CD14-positive monocyte (primary cell): ENCODE measurements around the gene MSRB1. TPM values are rescaled to one million over a fixed set of nuclear protein-coding genes. Genes with fewer than 3 reads are reported as not detected.

Source experiments
- DNase-seq, 3 donors: peaks; one replicate each; pipeline ENCODE4 v3.0.0-alpha.2; 2011 to 2022
- H2AFZ ChIP-seq: 2 replicates; pipeline ENCODE4 v1.6.0; 2012; ENCODE audit warnings: mild to moderate bottlenecking, low read depth, low read length, inconsistent platforms; ENCODE audit not compliant: insufficient read depth, poor library complexity, severe bottlenecking
- H3K27ac ChIP-seq, 2 donors: 1 replicate in 1 of 2; 2 replicates in 1 of 2; pipeline ENCODE4 v1.5.1; 2012 to 2013; ENCODE audit warnings: low read length in 2 of 2, control low read depth in 1 of 2, inconsistent platforms in 1 of 2, low read depth in 1 of 2, mild to moderate bottlenecking in 1 of 2
- H3K27me3 ChIP-seq, 2 donors: one replicate each; pipeline versions ENCODE4 v1.6.0 to v1.6.1; 2011 to 2013; ENCODE audit warnings: low read length in 2 of 2; ENCODE audit not compliant: control insufficient read depth in 2 of 2, insufficient read depth in 2 of 2
- H3K36me3 ChIP-seq, 2 donors: replicated peaks in 1 of 2; 1 replicate in 1 of 2; 2 replicates in 1 of 2; pipeline versions ENCODE4 v1.5.1 to v1.6.1; 2012 to 2013; ENCODE audit warnings: low read length in 2 of 2, control low read depth in 1 of 2, inconsistent platforms in 1 of 2, mild to moderate bottlenecking in 1 of 2; ENCODE audit not compliant: insufficient read depth in 2 of 2, control insufficient read depth in 1 of 2
- H3K4me1 ChIP-seq, 2 donors: 1 replicate in 1 of 2; 2 replicates in 1 of 2; pipeline versions ENCODE4 v1.5.1 to v1.6.1; 2012 to 2013; ENCODE audit warnings: low read length in 2 of 2, control low read depth in 1 of 2, inconsistent platforms in 1 of 2, mild to moderate bottlenecking in 1 of 2, moderate library complexity in 1 of 2; ENCODE audit not compliant: insufficient read depth in 2 of 2, control insufficient read depth in 1 of 2
- H3K4me2 ChIP-seq: replicated peaks from 2 replicates; pipeline ENCODE3; 2012; ENCODE audit warnings: low read length, moderate library complexity, mild to moderate bottlenecking; ENCODE audit not compliant: poor library complexity, severe bottlenecking; ENCODE audit errors: extremely low read depth
- H3K4me3 ChIP-seq, 3 experiments: fragments of 200-600 bp in 1 of 3; sonication (generic) in 1 of 3; replicated peaks in 1 of 3; 1 replicate in 2 of 3; 2 replicates in 1 of 3; pipeline ENCODE4 v1.5.1; 2011 to 2013; ENCODE audit warnings: low read length in 3 of 3, mild to moderate bottlenecking in 3 of 3, control low read depth in 2 of 3, low read depth in 2 of 3, inconsistent platforms in 1 of 3, moderate library complexity in 1 of 3
- H3K79me2 ChIP-seq: 2 replicates; pipeline ENCODE4 v1.6.0; 2012; ENCODE audit warnings: mild to moderate bottlenecking, control low read depth, inconsistent platforms, low read length, moderate library complexity; ENCODE audit not compliant: insufficient read depth
- H3K9ac ChIP-seq: 2 replicates; pipeline ENCODE4 v1.6.0; 2017; ENCODE audit warnings: low read length, mild to moderate bottlenecking; ENCODE audit not compliant: insufficient read depth, poor library complexity, severe bottlenecking
- H3K9me3 ChIP-seq, 2 donors: replicated peaks in 1 of 2; 1 replicate in 1 of 2; 2 replicates in 1 of 2; pipeline versions ENCODE4 v1.5.1 to v1.6.1; 2012 to 2013; ENCODE audit warnings: low read length in 2 of 2, control low read depth in 1 of 2; ENCODE audit not compliant: control insufficient read depth in 1 of 2, insufficient read depth in 1 of 2
- H4K20me1 ChIP-seq: 2 replicates; pipeline ENCODE4 v1.6.0; 2012; ENCODE audit warnings: mild to moderate bottlenecking, low read length, control low read depth, moderate library complexity; ENCODE audit not compliant: insufficient read depth
- H3K27ac Mint-ChIP-seq, 7 donors: one replicate each; pipeline ENCODE4 v1.8.0; 2020; ENCODE audit warnings: mild to moderate bottlenecking in 7 of 7, mixed read lengths in 7 of 7, moderate library complexity in 6 of 7, inconsistent platforms in 2 of 7
- H3K27me3 Mint-ChIP-seq, 3 donors: one replicate each; pipeline ENCODE4 v1.8.0; 2021 to 2022; ENCODE audit warnings: low read depth in 3 of 3, mild to moderate bottlenecking in 3 of 3, mixed read lengths in 3 of 3, moderate library complexity in 3 of 3, inconsistent platforms in 1 of 3
- H3K36me3 Mint-ChIP-seq, 2 donors: one replicate each; pipeline ENCODE4 v1.8.0; 2020; ENCODE audit warnings: mixed read lengths in 2 of 2, inconsistent platforms in 1 of 2, mild to moderate bottlenecking in 1 of 2
- H3K4me1 Mint-ChIP-seq: one replicate; pipeline ENCODE4 v1.8.0; 2020; ENCODE audit warnings: mild to moderate bottlenecking, mixed read lengths
- H3K4me3 Mint-ChIP-seq, 2 donors: one replicate each; pipeline ENCODE4 v1.8.0; 2020; ENCODE audit warnings: mild to moderate bottlenecking in 2 of 2, mixed read lengths in 2 of 2, moderate library complexity in 1 of 2
- H3K9me3 Mint-ChIP-seq, 7 donors: one replicate each; pipeline ENCODE4 v1.8.0; 2020 to 2022; ENCODE audit warnings: mixed read lengths in 7 of 7, mild to moderate bottlenecking in 6 of 7, moderate library complexity in 6 of 7, inconsistent platforms in 2 of 7
- WGBS: methylation state at CpG from one replicate; pipeline ENCODE4 v1.1.5; 2013; ENCODE audit warnings: missing lambda C conversion rate; ENCODE audit not compliant: insufficient coverage; 5-methylcytosine and 5-hydroxymethylcytosine counted together
- intact Hi-C, 2 donors: fragments of 100-400 bp; cut with micrococcal nuclease; formaldehyde crosslinking; loops; one replicate each; pipeline versions ENCODE4 v1.15.0 to v1.15.1; 2023
- polyA plus RNA-seq, 3 donors: library from polyadenylated mRNA; depleted of rRNA in 1 of 3; unstranded in 2 of 3; stranded (reverse) in 1 of 3; fragments of 300-500 nt in 2 of 3; fragments of >200 nt in 1 of 3; fragmentation: Illumina TruSeq in 2 of 3; gene quantifications; 1 replicate in 2 of 3; 2 replicates in 1 of 3; pipeline ENCODE4 v1.2.3, GENCODE V29; 2012 to 2021
- TF ChIP-seq, protein P1 (sequence below): fragments of 200-600 bp; IDR thresholded peaks from one replicate; pipeline ENCODE4 v1.8.0; 2022; ENCODE audit warnings: antibody characterized with exemption, mild to moderate bottlenecking

MSRB1 gene
- polyA plus RNA-seq, 3 donors, result 116 to 427 (median 416) TPM

DNA sequence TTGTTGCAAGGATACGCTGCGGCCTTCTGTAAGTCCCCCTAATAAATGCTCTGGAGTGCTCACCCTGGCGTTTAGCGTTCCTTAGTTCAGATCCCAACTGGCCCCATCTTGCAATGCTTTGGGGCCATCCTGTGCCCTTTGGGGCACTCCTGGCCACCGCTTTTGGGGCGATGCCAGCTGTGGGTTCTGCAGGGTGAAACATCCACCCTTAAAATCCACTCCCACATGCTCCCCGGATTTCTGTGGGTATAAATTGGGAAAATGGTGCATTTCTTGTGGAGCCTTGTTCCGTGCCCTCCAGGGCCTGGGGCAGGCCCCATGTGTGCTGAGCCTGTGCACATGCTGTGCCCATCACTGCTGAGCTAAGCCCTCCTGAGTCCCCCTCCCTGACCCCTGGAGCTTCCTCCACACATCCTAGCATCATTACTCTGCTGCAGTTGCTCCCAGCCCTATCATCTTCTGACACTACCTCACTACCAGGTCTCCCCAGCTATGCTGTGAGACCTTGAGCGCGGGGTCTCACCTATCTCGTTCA is 6.0 kb downstream of the MSRB1 start:
- peaks cover 63% of the 10 kb centered on the region for H3K4me1 Mint-ChIP-seq
- no peaks in the 10 kb centered on the region for H3K27me3 ChIP-seq
- H3K4me3 ChIP-seq, result no peak overlapping the region
- DNase-seq, result no peak
- intact Hi-C loops, result loop anchor here in 1 of 2 donors (10.0 kb wide), 1 partner anchor 162 kb away; the partner anchor contains the start of genes EME2, MRPS34 and NME3
- no peak overlapping the region for H3K4me2 ChIP-seq
- H4K20me1 ChIP-seq, result peaks cover 31% of the 10 kb centered on the region
- no peak overlapping the region for H3K4me3 Mint-ChIP-seq
- H3K79me2 ChIP-seq, result peaks cover 55% of the 10 kb centered on the region
- peak overlapping the region; percentile 8 for H3K9ac ChIP-seq
- peaks cover 54 to 61% of the 10 kb centered on the region in 2 donors for H3K4me1 ChIP-seq
- H3K27me3 Mint-ChIP-seq, result peaks cover 0 to 1% (median 0%) of the 10 kb centered on the region in 3 donors
- H3K9me3 Mint-ChIP-seq, result no peaks in the 10 kb centered on the region
- TF ChIP-seq, protein P1, sequence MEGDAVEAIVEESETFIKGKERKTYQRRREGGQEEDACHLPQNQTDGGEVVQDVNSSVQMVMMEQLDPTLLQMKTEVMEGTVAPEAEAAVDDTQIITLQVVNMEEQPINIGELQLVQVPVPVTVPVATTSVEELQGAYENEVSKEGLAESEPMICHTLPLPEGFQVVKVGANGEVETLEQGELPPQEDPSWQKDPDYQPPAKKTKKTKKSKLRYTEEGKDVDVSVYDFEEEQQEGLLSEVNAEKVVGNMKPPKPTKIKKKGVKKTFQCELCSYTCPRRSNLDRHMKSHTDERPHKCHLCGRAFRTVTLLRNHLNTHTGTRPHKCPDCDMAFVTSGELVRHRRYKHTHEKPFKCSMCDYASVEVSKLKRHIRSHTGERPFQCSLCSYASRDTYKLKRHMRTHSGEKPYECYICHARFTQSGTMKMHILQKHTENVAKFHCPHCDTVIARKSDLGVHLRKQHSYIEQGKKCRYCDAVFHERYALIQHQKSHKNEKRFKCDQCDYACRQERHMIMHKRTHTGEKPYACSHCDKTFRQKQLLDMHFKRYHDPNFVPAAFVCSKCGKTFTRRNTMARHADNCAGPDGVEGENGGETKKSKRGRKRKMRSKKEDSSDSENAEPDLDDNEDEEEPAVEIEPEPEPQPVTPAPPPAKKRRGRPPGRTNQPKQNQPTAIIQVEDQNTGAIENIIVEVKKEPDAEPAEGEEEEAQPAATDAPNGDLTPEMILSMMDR, result no peak
- H3K36me3 Mint-ChIP-seq, result peaks cover 36 to 59% of the 10 kb centered on the region in 2 donors
- 98% methylated on average over 4 of the region's 11 CpGs for WGBS
- peaks cover 36 to 48% of the 10 kb centered on the region in 2 donors for H3K36me3 ChIP-seq
- H3K9me3 ChIP-seq, result no peaks in the 10 kb centered on the region
- peak overlapping the region in 4 of 7 donors; percentile 54 to 59 (median 58) for H3K27ac Mint-ChIP-seq
- H3K27ac ChIP-seq, result peak overlapping the region; percentile 1 to 14
- H2AFZ ChIP-seq, result no peak overlapping the region

DNA sequence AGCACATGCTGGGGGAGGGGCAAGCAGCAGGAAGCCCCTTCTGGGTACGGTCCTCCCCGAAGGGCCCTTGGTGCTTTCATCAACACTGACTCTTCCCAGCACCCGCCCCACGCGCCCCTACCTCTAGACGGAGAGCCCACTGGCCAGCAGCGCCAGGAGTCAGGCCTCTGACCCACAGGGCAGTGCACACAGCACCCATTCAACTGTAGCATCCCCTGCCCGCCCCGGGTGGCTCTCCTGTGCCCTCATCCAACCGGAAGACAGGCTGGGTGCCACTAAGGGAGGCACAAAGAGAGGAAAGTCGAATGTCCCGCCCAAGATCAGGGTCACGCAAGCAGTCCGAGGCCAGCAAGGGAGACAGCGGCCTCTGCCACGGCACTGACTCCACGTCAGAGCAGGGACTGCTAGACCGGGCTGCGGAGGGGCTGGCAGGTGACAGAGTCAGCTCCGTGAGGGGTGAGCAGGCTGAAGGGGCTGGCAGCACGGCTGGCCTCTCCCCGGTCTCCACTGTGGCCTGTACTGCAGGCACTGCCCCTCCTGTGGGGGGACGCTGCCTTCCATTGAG is 9.8 kb downstream of the MSRB1 start:
- Mint-ChIP-seq H3K9me3 (no peaks in the 10 kb centered on the region), H3K4me1 (peaks cover 37% of the 10 kb centered on the region), H3K36me3 (peaks cover 12 to 23% of the 10 kb centered on the region in 2 donors), H3K27ac (peak overlapping the region in 1 of 7 donors; percentile 26), H3K4me3 (no peak overlapping the region), H3K27me3 (peaks cover 0 to 4% (median 4%) of the 10 kb centered on the region in 3 donors)
- Histone ChIP-seq H3K4me3 (no peak overlapping the region), H3K27me3 (no peaks in the 10 kb centered on the region), H3K4me2 (no peak overlapping the region), H3K27ac (no peak overlapping the region), H3K36me3 (peaks cover 8 to 17% of the 10 kb centered on the region in 2 donors), H3K9me3 (no peaks in the 10 kb centered on the region), H3K79me2 (peaks cover 19% of the 10 kb centered on the region), H3K4me1 (peaks cover 26 to 40% of the 10 kb centered on the region in 2 donors), H4K20me1 (peaks cover 12% of the 10 kb centered on the region), H3K9ac (no peak overlapping the region), H2AFZ (no peak overlapping the region)
- no peak for DNase-seq
- 80% methylated on average over 23 of the region's 23 CpGs for WGBS
- intact Hi-C loops, result loop anchor here in 1 of 2 donors (10.0 kb wide), 1 partner anchor 158 kb away; the partner anchor contains the start of genes EME2, MRPS34 and NME3
- TF ChIP-seq, protein P1, result no peak
